SK-N-SH treated with all-trans-retinoic acid at 6 μM for 48 hours (cell line): ENCODE measurements around the gene MMP28.

Source experiments
- ARNTL ChIP-seq: fragments of 450-650 bp; formaldehyde crosslinking; IDR thresholded peaks from 2 replicates; pipeline ENCODE4 v1.5.0; 2020; ENCODE audit warnings: low read depth, mild to moderate bottlenecking, moderate library complexity, borderline replicate concordance
- ESRRG ChIP-seq: fragments of 250-450 bp; sonication (Bioruptor Pico); IDR thresholded peaks from 2 replicates; pipeline ENCODE4 v1.6.1; 2021; ENCODE audit warnings: mild to moderate bottlenecking
- GLIS3 ChIP-seq: fragments of 250-450 bp; sonication (Bioruptor Pico); IDR thresholded peaks from 2 replicates; pipeline ENCODE4 v1.5.0; 2020; ENCODE audit warnings: mild to moderate bottlenecking, moderate library complexity
- ISL1 ChIP-seq: fragments of 250-450 bp; sonication (Bioruptor Pico); IDR thresholded peaks from 2 replicates; pipeline ENCODE4 v2.1.2; 2022; ENCODE audit warnings: mild to moderate bottlenecking, moderate library complexity
- PPARA ChIP-seq: fragments of 250-450 bp; sonication (Bioruptor Pico); IDR thresholded peaks from 2 replicates; pipeline ENCODE4 v1.5.0; 2020; ENCODE audit warnings: mild to moderate bottlenecking, borderline replicate concordance
- ZFP3 ChIP-seq: fragments of 250-450 bp; sonication (Bioruptor Pico); IDR thresholded peaks from 2 replicates; pipeline ENCODE4 v1.5.0; 2020; ENCODE audit warnings: mild to moderate bottlenecking, moderate library complexity
- ZNF565 ChIP-seq: fragments of 450-650 bp; formaldehyde crosslinking; conservative IDR thresholded peaks from 2 replicates; pipeline ENCODE4 v1.5.0; 2020; ENCODE audit warnings: low read depth, mild to moderate bottlenecking, moderate library complexity
- TF ChIP-seq, protein P1 (sequence below): fragments of 250-450 bp; sonication (Bioruptor Pico); IDR thresholded peaks from 2 replicates; pipeline ENCODE4 v1.8.0; 2020; ENCODE audit warnings: mild to moderate bottlenecking, moderate library complexity, borderline replicate concordance

DNA sequence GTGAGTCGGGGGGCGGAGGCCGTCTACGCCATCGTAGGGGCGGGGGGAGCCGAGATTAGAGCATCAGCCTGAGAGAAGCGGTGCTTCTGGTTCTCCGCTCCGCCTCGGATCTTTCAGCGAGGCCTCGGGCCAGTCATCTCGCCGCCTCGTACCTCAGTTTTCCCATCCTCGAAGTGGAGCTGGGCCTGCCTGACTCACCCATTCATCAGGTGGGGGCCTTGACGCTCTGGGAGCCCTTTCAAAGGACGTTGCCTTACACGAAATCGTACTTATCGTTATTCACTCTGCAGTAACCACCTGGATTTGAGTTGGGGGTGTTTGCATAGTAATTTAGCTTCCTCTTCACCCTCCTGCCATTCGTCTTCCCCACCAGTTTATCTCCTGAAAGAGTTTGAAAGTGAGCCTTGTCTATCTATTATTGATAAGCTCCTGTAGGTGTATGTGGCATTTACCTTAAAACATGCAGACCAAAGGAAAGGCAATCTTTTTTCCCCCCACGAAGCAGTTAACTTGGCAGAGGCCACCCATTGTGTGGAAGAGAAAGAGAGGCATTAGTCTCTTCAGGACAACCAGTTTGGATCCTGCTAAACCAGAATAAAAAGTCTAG, 14.5 kb upstream of the MMP28 start:
- TF ChIP-seq ESRRG (CRISPR knock-in tag) = no peak
- TF ChIP-seq ZFP3 = no peak
- TF ChIP-seq ISL1 (CRISPR knock-in tag) = no peak
- no peak for TF ChIP-seq PPARA (CRISPR knock-in tag)
- TF ChIP-seq ZNF565 (CRISPR knock-in tag) = no peak
- TF ChIP-seq ARNTL = no peak
- no peak for TF ChIP-seq GLIS3 (CRISPR knock-in tag)
- TF ChIP-seq, protein P1, sequence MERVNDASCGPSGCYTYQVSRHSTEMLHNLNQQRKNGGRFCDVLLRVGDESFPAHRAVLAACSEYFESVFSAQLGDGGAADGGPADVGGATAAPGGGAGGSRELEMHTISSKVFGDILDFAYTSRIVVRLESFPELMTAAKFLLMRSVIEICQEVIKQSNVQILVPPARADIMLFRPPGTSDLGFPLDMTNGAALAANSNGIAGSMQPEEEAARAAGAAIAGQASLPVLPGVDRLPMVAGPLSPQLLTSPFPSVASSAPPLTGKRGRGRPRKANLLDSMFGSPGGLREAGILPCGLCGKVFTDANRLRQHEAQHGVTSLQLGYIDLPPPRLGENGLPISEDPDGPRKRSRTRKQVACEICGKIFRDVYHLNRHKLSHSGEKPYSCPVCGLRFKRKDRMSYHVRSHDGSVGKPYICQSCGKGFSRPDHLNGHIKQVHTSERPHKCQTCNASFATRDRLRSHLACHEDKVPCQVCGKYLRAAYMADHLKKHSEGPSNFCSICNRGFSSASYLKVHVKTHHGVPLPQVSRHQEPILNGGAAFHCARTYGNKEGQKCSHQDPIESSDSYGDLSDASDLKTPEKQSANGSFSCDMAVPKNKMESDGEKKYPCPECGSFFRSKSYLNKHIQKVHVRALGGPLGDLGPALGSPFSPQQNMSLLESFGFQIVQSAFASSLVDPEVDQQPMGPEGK (CRISPR knock-in tag) = no peak
